Gastroesophageal sphincter (tissue), 4 donors: ENCODE data around the gene DOCK4. TPM values are rescaled to one million over a fixed set of nuclear protein-coding genes. Genes with fewer than 3 reads are reported as not detected.
"Not testable (repeated sequence)": the region's sequence is repeated elsewhere in the genome, so short reads cannot be mapped to it uniquely, and the experiment has no call there.

Source experiments
- ATAC-seq: fragments of 150-250 bp; one replicate; pipeline ENCODE4 v1.9.1; 2016; ENCODE audit warnings: mild to moderate bottlenecking, moderate library complexity
- H3K27ac ChIP-seq, 4 donors: fragments of 200-600 bp; sonication (generic) in 3 of 4; 1 replicate in 3 of 4; 2 replicates in 1 of 4; pipeline ENCODE4 v1.5.1; 2016 to 2019
- H3K27me3 ChIP-seq: fragments of 200-600 bp; sonication (generic); one replicate; pipeline ENCODE4 v1.5.1; 2019
- H3K36me3 ChIP-seq, 2 donors: fragments of 200-600 bp; sonication (generic); one replicate each; pipeline ENCODE4 v1.5.1; 2019; ENCODE audit warnings: control low read depth in 1 of 2
- H3K4me1 ChIP-seq, 3 donors: fragments of 200-600 bp; sonication (generic); 1 replicate in 2 of 3; 2 replicates in 1 of 3; pipeline ENCODE4 v1.5.1; 2016 to 2019; ENCODE audit warnings: control low read depth in 2 of 3
- H3K4me3 ChIP-seq, 2 donors: fragments of 200-600 bp; sonication (generic); one replicate each; pipeline ENCODE4 v1.5.1; 2019; ENCODE audit warnings: mild to moderate bottlenecking in 1 of 2, moderate library complexity in 1 of 2
- H3K9me3 ChIP-seq, 3 donors: fragments of 200-600 bp; sonication (generic); one replicate each; pipeline ENCODE4 v1.5.1; 2017 to 2019; ENCODE audit warnings: control low read depth in 2 of 3
- EP300 ChIP-seq: sonication (generic); formaldehyde crosslinking; IDR thresholded peaks from one replicate; pipeline ENCODE4 v1.6.1; 2017; ENCODE audit warnings: antibody characterized with exemption, mild to moderate bottlenecking
- POLR2A ChIP-seq, 2 donors: fragments of 450-650 bp; IDR thresholded peaks; one replicate each; pipeline ENCODE4 v1.6.1; 2017; ENCODE audit warnings: antibody characterized with exemption in 2 of 2, mild to moderate bottlenecking in 2 of 2, moderate library complexity in 1 of 2
- POLR2AphosphoS5 ChIP-seq: sonication (generic); formaldehyde crosslinking; IDR thresholded peaks from one replicate; pipeline ENCODE4 v1.6.1; 2017; ENCODE audit warnings: antibody characterized with exemption
- WGBS, 2 donors: methylation state at CpG; one replicate each; pipeline ENCODE4 v1.1.5; 2018; ENCODE audit warnings: low coverage in 1 of 2; 5-methylcytosine and 5-hydroxymethylcytosine counted together
- total RNA-seq, 4 donors: library from RNA; depleted of rRNA; stranded (reverse); fragments of >200 nt; gene quantifications; one replicate each; pipeline ENCODE4 v1.1.0, GENCODE V29; 2016
- TF ChIP-seq, protein P1 (sequence below), 4 experiments: fragments of 200-600 bp in 2 of 4; fragments of 450-650 bp in 2 of 4; sonication (generic) in 1 of 4; IDR thresholded peaks; one replicate each; pipeline ENCODE4 v1.5.1; 2017 to 2019; ENCODE audit warnings: antibody characterized with exemption in 4 of 4, mild to moderate bottlenecking in 2 of 4, moderate library complexity in 2 of 4

The DOCK4 gene
- total RNA-seq, 4 donors from 2014 or later, result 14.0 to 34.1 (median 24.2) TPM

DNA sequence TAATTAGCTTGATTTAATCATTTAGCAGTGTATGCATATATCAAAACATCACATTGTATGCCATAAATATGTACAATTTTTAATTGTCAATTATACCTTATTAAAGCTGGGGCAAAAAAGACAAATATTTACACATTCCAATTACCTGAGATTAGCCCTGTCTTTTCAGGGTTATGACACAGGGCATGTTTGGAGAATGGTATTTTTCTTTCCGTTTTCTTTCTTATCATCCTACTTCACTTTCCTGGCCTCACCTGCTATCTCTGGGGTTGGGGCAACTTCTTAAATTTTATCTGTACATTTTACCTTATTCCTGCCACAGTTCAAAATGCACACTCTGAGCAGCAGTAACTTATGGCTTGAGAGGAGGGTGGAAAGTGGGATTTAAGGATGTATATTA is 285.9 kb downstream of the DOCK4 start:
- WGBS, 2 donors, result 50 to 67% methylated on average over 1 of the region's 1 CpG
- H3K27ac ChIP-seq, result no peak overlapping the region
- no peak for ATAC-seq
- no peaks in the 10 kb centered on the region for H3K9me3 ChIP-seq
- no peaks in the 10 kb centered on the region for H3K36me3 ChIP-seq
- TF ChIP-seq EP300 (no peak), POLR2A (IDR thresholded peaks at IDR 0.05) (no peak), POLR2AphosphoS5 (no peak)
- TF ChIP-seq, protein P1, sequence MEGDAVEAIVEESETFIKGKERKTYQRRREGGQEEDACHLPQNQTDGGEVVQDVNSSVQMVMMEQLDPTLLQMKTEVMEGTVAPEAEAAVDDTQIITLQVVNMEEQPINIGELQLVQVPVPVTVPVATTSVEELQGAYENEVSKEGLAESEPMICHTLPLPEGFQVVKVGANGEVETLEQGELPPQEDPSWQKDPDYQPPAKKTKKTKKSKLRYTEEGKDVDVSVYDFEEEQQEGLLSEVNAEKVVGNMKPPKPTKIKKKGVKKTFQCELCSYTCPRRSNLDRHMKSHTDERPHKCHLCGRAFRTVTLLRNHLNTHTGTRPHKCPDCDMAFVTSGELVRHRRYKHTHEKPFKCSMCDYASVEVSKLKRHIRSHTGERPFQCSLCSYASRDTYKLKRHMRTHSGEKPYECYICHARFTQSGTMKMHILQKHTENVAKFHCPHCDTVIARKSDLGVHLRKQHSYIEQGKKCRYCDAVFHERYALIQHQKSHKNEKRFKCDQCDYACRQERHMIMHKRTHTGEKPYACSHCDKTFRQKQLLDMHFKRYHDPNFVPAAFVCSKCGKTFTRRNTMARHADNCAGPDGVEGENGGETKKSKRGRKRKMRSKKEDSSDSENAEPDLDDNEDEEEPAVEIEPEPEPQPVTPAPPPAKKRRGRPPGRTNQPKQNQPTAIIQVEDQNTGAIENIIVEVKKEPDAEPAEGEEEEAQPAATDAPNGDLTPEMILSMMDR (IDR thresholded peaks at IDR 0.05), result no peak
- H3K4me3 ChIP-seq, result no peak overlapping the region
- no peaks in the 10 kb centered on the region for H3K27me3 ChIP-seq
- no peaks in the 10 kb centered on the region for H3K4me1 ChIP-seq

DNA sequence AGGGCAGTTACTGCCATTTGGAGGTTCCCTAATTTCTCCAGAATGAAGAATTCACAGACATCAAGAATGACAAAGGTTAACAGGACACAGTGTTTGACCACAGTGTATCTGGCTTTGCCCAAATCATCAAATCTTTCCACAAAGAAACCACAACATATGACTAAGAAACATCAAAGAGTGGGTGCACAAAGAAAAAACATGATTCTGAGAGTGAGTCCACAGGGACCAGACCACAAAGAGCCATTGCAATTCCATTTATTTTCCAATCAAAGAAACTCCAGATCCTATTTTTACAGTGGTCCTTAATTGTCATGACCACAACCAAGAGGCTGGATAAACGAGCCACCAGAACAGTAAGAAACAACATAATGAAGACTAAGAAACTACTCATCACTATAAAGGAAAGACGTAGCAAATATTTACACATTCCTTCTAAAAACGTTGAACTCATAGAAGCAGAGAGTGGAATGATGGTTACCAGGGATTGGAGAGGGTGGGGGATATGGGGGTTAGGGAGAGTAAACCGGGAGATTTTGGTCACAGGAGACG is 286.5 kb downstream of the DOCK4 start:
- no peak for ATAC-seq

DNA sequence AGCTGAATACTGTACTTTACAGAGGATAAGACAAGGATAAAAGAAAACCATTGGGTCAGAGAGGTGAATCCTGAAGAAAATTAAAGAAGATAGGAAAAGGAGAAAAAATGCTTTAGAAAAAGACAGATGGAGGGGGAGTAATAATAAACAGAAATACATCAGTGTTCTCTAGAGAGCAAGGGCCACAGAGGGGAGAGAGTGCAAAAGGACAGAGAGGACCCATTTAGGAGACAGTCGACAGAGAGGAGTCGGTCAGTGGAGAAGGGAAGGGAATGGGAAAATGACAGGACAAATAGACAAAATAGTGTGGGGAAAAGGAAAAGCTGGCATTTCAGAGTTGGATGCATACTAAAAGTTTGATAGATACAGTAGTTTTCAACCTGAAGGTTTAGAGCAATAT is 287.0 kb downstream of the DOCK4 start:
- Histone ChIP-seq H3K36me3 (no peaks in the 10 kb centered on the region), H3K4me1 (no peaks in the 10 kb centered on the region), H3K27ac (no peak overlapping the region), H3K27me3 (no peaks in the 10 kb centered on the region), H3K9me3 (no peaks in the 10 kb centered on the region), H3K4me3 (no peak overlapping the region)
- no peak for ATAC-seq
- TF ChIP-seq POLR2A (IDR thresholded peaks at IDR 0.05) (no peak), EP300 (no peak), POLR2AphosphoS5 (no peak)
- TF ChIP-seq, protein P1 (IDR thresholded peaks at IDR 0.05), result no peak
- WGBS, 2 donors, result 75 to 79% methylated on average over 2 of the region's 2 CpGs

More for the DNA sequence above, 286.5 kb downstream of the DOCK4 start:
- Histone ChIP-seq H3K4me1 (no peaks in the 10 kb centered on the region), H3K4me3 (no peak overlapping the region), H3K36me3 (no peaks in the 10 kb centered on the region), H3K27ac (no peak overlapping the region), H3K27me3 (no peaks in the 10 kb centered on the region), H3K9me3 (no peaks in the 10 kb centered on the region)
- WGBS, 2 donors, result 64 to 69% methylated on average over 5 of the region's 5 CpGs
- TF ChIP-seq EP300, result no peak
- TF ChIP-seq POLR2AphosphoS5, result no peak
- TF ChIP-seq, protein P1 (IDR thresholded peaks at IDR 0.05), result no peak
- TF ChIP-seq POLR2A (IDR thresholded peaks at IDR 0.05), result no peak

DNA sequence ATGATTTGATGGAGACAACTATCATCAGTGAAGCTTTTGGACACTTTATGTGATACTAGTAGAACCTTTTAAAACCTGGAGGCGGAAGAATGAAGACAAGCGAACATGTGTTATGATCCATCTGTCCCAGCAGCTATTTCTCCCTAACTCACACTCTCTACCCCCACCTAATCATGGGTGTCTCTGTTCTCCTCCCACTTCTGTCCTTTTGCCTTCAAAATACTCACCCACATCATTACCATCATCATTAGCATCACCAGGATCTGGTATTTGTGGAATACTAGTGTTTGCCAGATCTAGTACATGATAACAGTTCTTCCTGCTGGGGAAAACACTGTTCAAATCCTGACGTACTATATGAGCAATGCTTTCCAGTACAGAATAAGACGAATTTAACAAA is 287.7 kb downstream of the DOCK4 start:
- 89 to 96% methylated on average over 4 of the region's 4 CpGs for WGBS, 2 donors
- Histone ChIP-seq H3K36me3 (no peaks in the 10 kb centered on the region), H3K4me1 (no peaks in the 10 kb centered on the region), H3K9me3 (no peaks in the 10 kb centered on the region), H3K27ac (no peak overlapping the region), H3K4me3 (no peak overlapping the region), H3K27me3 (no peaks in the 10 kb centered on the region)
- TF ChIP-seq POLR2A (IDR thresholded peaks at IDR 0.05), result no peak
- no peak for TF ChIP-seq EP300
- TF ChIP-seq, protein P1 (IDR thresholded peaks at IDR 0.05), result no peak
- TF ChIP-seq POLR2AphosphoS5, result no peak
- no peak for ATAC-seq

DNA sequence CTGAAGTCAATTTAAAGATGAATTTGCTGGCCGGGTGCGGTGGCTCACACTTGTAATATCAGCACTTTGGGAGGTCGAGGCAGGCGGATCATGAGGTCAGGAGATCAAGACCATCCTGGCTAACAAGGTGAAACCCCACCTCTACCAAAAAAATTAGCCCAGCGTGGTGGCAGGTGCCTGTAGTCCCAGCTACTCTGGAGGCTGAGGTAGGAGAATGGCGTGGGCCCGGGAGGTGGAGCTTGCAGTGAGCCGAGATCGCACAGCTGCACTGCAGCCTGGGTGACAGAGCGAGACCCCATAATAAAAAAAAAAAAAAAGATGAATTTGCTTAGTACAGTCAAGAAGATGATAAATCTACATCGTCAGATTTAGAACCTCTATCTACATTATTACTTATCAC is 288.8 kb downstream of the DOCK4 start:
- WGBS, 2 donors, result 86 to 91% methylated on average over 4 to 11 of the region's 11 CpGs
- ATAC-seq, H3K27me3 ChIP-seq, H3K4me3 ChIP-seq, H3K36me3 ChIP-seq, H3K9me3 ChIP-seq, H3K4me1 ChIP-seq, H3K27ac ChIP-seq: not testable (repeated sequence)
